H9 (cell line): Measurements from ENCODE around the gene SPHK1. TPM values are rescaled to one million over a fixed set of nuclear protein-coding genes. Genes with fewer than 3 reads are reported as not detected.
A peak's percentile ranks its signal among the peaks of the same experiment; 100 is the strongest.

ENCODE experiments used
- DNase-seq: peaks from one replicate; pipeline ENCODE4 v3.0.0-alpha.2; 2017
- H2AFZ ChIP-seq: one replicate; pipeline ENCODE4 v1.6.1; 2013; ENCODE audit warnings: mild to moderate bottlenecking, low read length, control low read depth, moderate library complexity
- H2AK5ac ChIP-seq: 2 replicates; pipeline ENCODE4 v1.6.1; 2013; ENCODE audit warnings: low read length, control low read depth, mixed read lengths; ENCODE audit not compliant: insufficient read length
- H2BK120ac ChIP-seq: one replicate; pipeline ENCODE4 v1.6.1; 2013; ENCODE audit warnings: low read depth, mild to moderate bottlenecking, low read length, control low read depth, inconsistent platforms; ENCODE audit not compliant: poor library complexity, severe bottlenecking
- H2BK12ac ChIP-seq: 2 replicates; pipeline ENCODE4 v1.6.1; 2013; ENCODE audit warnings: low read length, control low read depth, mixed read lengths, low read depth; ENCODE audit not compliant: insufficient read length
- H2BK15ac ChIP-seq: 2 replicates; pipeline ENCODE4 v1.6.1; 2013; ENCODE audit warnings: low read depth, low read length, control low read depth
- H2BK20ac ChIP-seq: one replicate; pipeline ENCODE4 v1.6.1; 2013; ENCODE audit warnings: low read depth, mild to moderate bottlenecking, low read length, control low read depth, inconsistent platforms; ENCODE audit not compliant: poor library complexity, severe bottlenecking
- H2BK5ac ChIP-seq: 2 replicates; pipeline ENCODE4 v1.6.1; 2013; ENCODE audit warnings: low read length, control low read depth, mixed read lengths; ENCODE audit not compliant: insufficient read length
- H3K14ac ChIP-seq: 2 replicates; pipeline ENCODE4 v1.6.1; 2013; ENCODE audit warnings: low read length, control low read depth; ENCODE audit not compliant: insufficient read depth
- H3K18ac ChIP-seq: 2 replicates; pipeline ENCODE4 v1.6.1; 2013; ENCODE audit warnings: low read depth, mild to moderate bottlenecking, mixed read lengths, low read length, control low read depth; ENCODE audit not compliant: insufficient read length
- H3K23ac ChIP-seq: 2 replicates; pipeline ENCODE4 v1.6.1; 2013; ENCODE audit warnings: low read length, control low read depth, mixed read lengths, low read depth; ENCODE audit not compliant: insufficient read length
- H3K23me2 ChIP-seq: 2 replicates; pipeline ENCODE4 v1.6.1; 2013; ENCODE audit warnings: low read depth, mild to moderate bottlenecking, mixed read lengths, low read length, control low read depth; ENCODE audit not compliant: insufficient read length, poor library complexity, severe bottlenecking
- H3K27ac ChIP-seq: 2 replicates; pipeline ENCODE4 v1.5.1; 2013; ENCODE audit warnings: low read length, control low read depth, mixed read lengths, low read depth; ENCODE audit not compliant: insufficient read length
- H3K27me3 ChIP-seq: 2 replicates; pipeline ENCODE4 v1.6.1; 2013; ENCODE audit warnings: low read length, control low read depth, inconsistent platforms; ENCODE audit not compliant: insufficient read depth
- H3K4ac ChIP-seq: 2 replicates; pipeline ENCODE4 v1.6.1; 2013; ENCODE audit warnings: low read depth, mild to moderate bottlenecking, control low read depth, inconsistent platforms, low read length, moderate library complexity
- H3K4me1 ChIP-seq: 2 replicates; pipeline ENCODE4 v1.6.1; 2013; ENCODE audit warnings: low read length, control low read depth, inconsistent platforms; ENCODE audit not compliant: insufficient read depth
- H3K4me2 ChIP-seq: 2 replicates; pipeline ENCODE4 v1.6.1; 2013; ENCODE audit warnings: low read length, control low read depth, mixed read lengths; ENCODE audit not compliant: insufficient read length, insufficient read depth
- H3K56ac ChIP-seq: 2 replicates; pipeline ENCODE4 v1.6.1; 2013; ENCODE audit warnings: low read depth, mild to moderate bottlenecking, mixed read lengths, low read length, control low read depth; ENCODE audit not compliant: insufficient read length
- H3K79me1 ChIP-seq: 2 replicates; pipeline ENCODE4 v1.6.1; 2013; ENCODE audit warnings: low read depth, mild to moderate bottlenecking, moderate library complexity, low read length, control low read depth, inconsistent platforms; ENCODE audit not compliant: insufficient read depth, poor library complexity, severe bottlenecking
- H3K79me2 ChIP-seq: 2 replicates; pipeline ENCODE4 v1.6.1; 2013; ENCODE audit warnings: low read length, control low read depth, inconsistent platforms; ENCODE audit not compliant: insufficient read depth
- H3K9ac ChIP-seq: 2 replicates; pipeline ENCODE4 v1.6.1; 2013; ENCODE audit warnings: low read length, control low read depth, mixed read lengths; ENCODE audit not compliant: insufficient read length; ENCODE audit errors: extremely low read depth
- H3K9me3 ChIP-seq: one replicate; pipeline ENCODE4 v1.6.1; 2013; ENCODE audit warnings: low read depth, low read length, inconsistent platforms; ENCODE audit not compliant: control insufficient read depth
- H3T11ph ChIP-seq: one replicate; pipeline ENCODE4 v1.6.1; 2013; ENCODE audit warnings: mild to moderate bottlenecking, low read length, control low read depth, inconsistent platforms
- H4K20me1 ChIP-seq: one replicate; pipeline ENCODE4 v1.6.1; 2013; ENCODE audit not compliant: control insufficient read depth, insufficient read length, insufficient read depth
- H4K5ac ChIP-seq: 2 replicates; pipeline ENCODE4 v1.6.1; 2013; ENCODE audit warnings: low read depth, mild to moderate bottlenecking, mixed read lengths, low read length, control low read depth; ENCODE audit not compliant: insufficient read length
- H4K8ac ChIP-seq: replicated peaks from 2 replicates; pipeline ENCODE4 v1.6.1; 2013; ENCODE audit warnings: low read length, control low read depth, mixed read lengths, low read depth; ENCODE audit not compliant: insufficient read length
- H4K91ac ChIP-seq: 2 replicates; pipeline ENCODE4 v1.6.1; 2013; ENCODE audit warnings: low read depth, mild to moderate bottlenecking, moderate library complexity, mixed read lengths, low read length, control low read depth; ENCODE audit not compliant: insufficient read length
- H3K27ac Mint-ChIP-seq, 3 experiments: 2 replicates in 2 of 3; 3 replicates in 1 of 3; pipeline ENCODE4 v1.8.0; 2020 to 2021; ENCODE audit warnings: mixed read lengths in 3 of 3, mild to moderate bottlenecking in 1 of 3, moderate library complexity in 1 of 3
- H3K27me3 Mint-ChIP-seq: 2 replicates; pipeline ENCODE4 v1.8.0; 2021; ENCODE audit warnings: low read depth, mild to moderate bottlenecking, moderate library complexity, mixed read lengths
- H3K36me3 Mint-ChIP-seq, 3 experiments: 2 replicates in 2 of 3; 3 replicates in 1 of 3; pipeline ENCODE4 v1.8.0; 2020 to 2021; ENCODE audit warnings: low read depth in 3 of 3, mixed read lengths in 3 of 3; ENCODE audit not compliant: insufficient read depth in 1 of 3
- H3K4me1 Mint-ChIP-seq, 2 experiments: 2 replicates each; pipeline ENCODE4 v1.8.0; 2020; ENCODE audit warnings: mixed read lengths in 2 of 2
- H3K4me3 Mint-ChIP-seq, 2 experiments: 2 replicates in 1 of 2; 3 replicates in 1 of 2; pipeline ENCODE4 v1.8.0; 2020 to 2021; ENCODE audit warnings: mild to moderate bottlenecking in 2 of 2, mixed read lengths in 2 of 2, moderate library complexity in 1 of 2
- H3K9me3 Mint-ChIP-seq, 2 experiments: 2 replicates in 1 of 2; 3 replicates in 1 of 2; pipeline ENCODE4 v1.8.0; 2020; ENCODE audit warnings: mild to moderate bottlenecking in 2 of 2, mixed read lengths in 2 of 2, moderate library complexity in 1 of 2
- CTCF ChIP-seq: fragments of 200-600 bp; sonication (generic); conservative IDR thresholded peaks from 3 replicates; pipeline ENCODE4 v1.8.0; 2021; ENCODE audit warnings: antibody characterized with exemption, mild to moderate bottlenecking
- WGBS: extraction: QIAGEN DNeasy Blood & Tissue Kit; methylation state at CpG from one replicate; pipeline ENCODE4 v1.1.7; 2013; ENCODE audit warnings: missing lambda C conversion rate, low lambda C conversion rate, mixed read lengths; ENCODE audit not compliant: insufficient read length; ENCODE audit errors: extremely low coverage; 5-methylcytosine and 5-hydroxymethylcytosine counted together
- total RNA-seq: library from RNA; stranded (reverse); gene quantifications from 2 replicates; pipeline ENCODE4 v1.2.1, GENCODE V29; 2021

The SPHK1 gene
- total RNA-seq, 1 experiment from 2014 or later: 1.4 TPM

- Mint-ChIP-seq H3K36me3 (peaks cover 18 to 51% (median 43%) of the 10 kb centered on the region in 3 experiments), H3K4me1 (peaks cover 20 to 22% of the 10 kb centered on the region in 2 experiments), H3K4me3 (no peak overlapping the region), H3K27ac (peak overlapping the region in 2 of 3 experiments; percentile 34 to 55; a peak in 2 of 7 replicates), H3K27me3 (peaks cover 8% of the 10 kb centered on the region), H3K9me3 (no peaks in the 10 kb centered on the region)
- Histone ChIP-seq H3K18ac (no peak overlapping the region), H3K9me3 (no peaks in the 10 kb centered on the region), H4K8ac (no peak overlapping the region), H2BK5ac (no peak overlapping the region), H3K79me1 (no peaks in the 10 kb centered on the region), H2BK12ac (no peak overlapping the region), H2AFZ (no peak overlapping the region), H3K4me1 (peaks cover 6% of the 10 kb centered on the region; the same call in 1 of the 2 replicates), H2AK5ac (no peak overlapping the region), H3K27me3 (no peaks in the 10 kb centered on the region; the same call in 1 of the 2 replicates), H3K56ac (no peak overlapping the region), H3K4me2 (no peak overlapping the region), H3K79me2 (no peaks in the 10 kb centered on the region), H3T11ph (no peak overlapping the region), H4K91ac (no peak overlapping the region), H3K23me2 (no peaks in the 10 kb centered on the region), H3K23ac (no peak overlapping the region), H3K27ac (no peak overlapping the region), H2BK15ac (no peak overlapping the region), H4K5ac (no peak overlapping the region), H3K14ac (no peak overlapping the region), H4K20me1 (no peaks in the 10 kb centered on the region), H2BK20ac (no peak overlapping the region), H3K4ac (no peak overlapping the region), H3K9ac (no peak overlapping the region), H2BK120ac (no peak overlapping the region)
- WGBS: no CpG with 5 or more reads among the region's 21 CpGs
- DNase-seq: no peak
- no peak for TF ChIP-seq CTCF
These were observed 6.8 kb downstream of the SPHK1 start for GRCh38 chr17:76391200-76391715.
